ENCODE data around the gene CBX4.

Gene CBX4

GRCh38 chr17:79785900-79786810 is 53.1 kb downstream of the CBX4 start:
- DNase-seq, result no peak
- intact Hi-C loops (cut with DNase I), result no loop called here

GRCh38 chr17:79785017-79785899 is 54.0 kb downstream of the CBX4 start:
- no peak for DNase-seq
- intact Hi-C loops (cut with DNase I), result no loop called here

DNA sequence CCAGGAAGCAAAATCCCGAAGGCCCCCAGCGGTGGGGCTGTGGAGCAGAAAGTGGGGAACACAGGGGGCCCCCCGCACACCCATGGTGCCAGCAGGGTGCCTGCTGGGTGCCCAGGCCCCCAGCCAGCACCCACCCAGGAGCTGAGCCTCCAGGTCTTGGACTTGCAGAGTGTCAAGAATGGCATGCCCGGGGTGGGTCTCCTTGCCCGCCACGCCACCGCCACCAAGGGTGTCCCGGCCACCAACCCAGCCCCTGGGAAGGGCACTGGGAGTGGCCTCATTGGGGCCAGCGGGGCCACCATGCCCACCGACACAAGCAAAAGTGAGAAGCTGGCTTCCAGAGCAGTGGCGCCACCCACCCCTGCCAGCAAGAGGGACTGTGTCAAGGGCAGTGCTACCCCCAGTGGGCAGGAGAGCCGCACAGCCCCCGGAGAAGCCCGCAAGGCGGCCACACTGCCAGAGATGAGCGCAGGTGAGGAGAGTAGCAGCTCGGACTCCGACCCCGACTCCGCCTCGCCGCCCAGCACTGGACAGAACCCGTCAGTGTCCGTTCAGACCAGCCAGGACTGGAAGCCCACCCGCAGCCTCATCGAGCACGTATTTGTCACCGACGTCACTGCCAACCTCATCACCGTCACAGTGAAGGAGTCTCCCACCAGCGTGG is 54.8 kb downstream of the CBX4 start:
- intact Hi-C loops (cut with DNase I), result no loop called here

GRCh38 chr17:79783891-79784290 is 55.3 kb downstream of the CBX4 start:
- intact Hi-C loops (cut with DNase I), result no loop called here
- no peak for DNase-seq

More for the DNA sequence above, 54.8 kb downstream of the CBX4 start:
- no peak for DNase-seq
